Heart left ventricle (tissue), 16 donors: Measurements from ENCODE around the gene ARIH1. TPM values are rescaled to one million over a fixed set of nuclear protein-coding genes. Genes with fewer than 3 reads are reported as not detected.

Source experiments
- ATAC-seq, 4 donors: fragments of 200-7000 bp; cut with Tn5 transposase; one replicate each; pipeline ENCODE4 v1.9.1; 2020 to 2022; ENCODE audit warnings: moderate library complexity in 4 of 4, mild to moderate bottlenecking in 3 of 4, moderate number of reproducible peaks in 1 of 4
- DNase-seq, 5 donors: peaks; one replicate each; pipeline ENCODE4 v3.0.0-alpha.2; 2020
- H3K27ac ChIP-seq, 12 donors: fragments of 200-600 bp; sonication (generic) in 4 of 12; one replicate each; pipeline versions ENCODE4 v1.5.0 to v1.8.0; 2016 to 2022; ENCODE audit warnings: mild to moderate bottlenecking in 2 of 12
- H3K27me3 ChIP-seq, 9 donors: fragments of 200-600 bp; sonication (generic) in 2 of 9; one replicate each; pipeline versions ENCODE4 v1.5.1 to v1.8.0; 2016 to 2022; ENCODE audit warnings: mild to moderate bottlenecking in 3 of 9
- H3K36me3 ChIP-seq, 9 donors: fragments of 200-600 bp; sonication (generic) in 2 of 9; one replicate each; pipeline versions ENCODE4 v1.5.0 to v1.8.0; 2018 to 2022; ENCODE audit warnings: mild to moderate bottlenecking in 2 of 9
- H3K4me1 ChIP-seq, 12 donors: fragments of 200-600 bp; sonication (generic) in 4 of 12; one replicate each; pipeline versions ENCODE4 v1.5.0 to v1.8.0; 2016 to 2022; ENCODE audit warnings: mild to moderate bottlenecking in 3 of 12
- H3K4me3 ChIP-seq, 12 donors: fragments of 200-600 bp; sonication (generic) in 4 of 12; one replicate each; pipeline versions ENCODE4 v1.5.0 to v1.8.0; 2017 to 2022; ENCODE audit warnings: mild to moderate bottlenecking in 9 of 12, moderate library complexity in 4 of 12
- H3K9me3 ChIP-seq, 12 donors: fragments of 200-600 bp; sonication (generic) in 4 of 12; one replicate each; pipeline versions ENCODE4 v1.5.0 to v1.8.0; 2016 to 2022; ENCODE audit warnings: mild to moderate bottlenecking in 1 of 12
- CTCF ChIP-seq, 12 donors: fragments of 200-600 bp; sonication (generic) in 4 of 12; IDR thresholded peaks; one replicate each; pipeline versions ENCODE4 v1.5.0 to v1.8.0; 2018 to 2022; ENCODE audit warnings: antibody characterized with exemption in 12 of 12, mild to moderate bottlenecking in 5 of 12
- POLR2A ChIP-seq, 2 donors: fragments of 450-650 bp; IDR thresholded peaks; one replicate each; pipeline ENCODE4 v1.6.1; 2017; ENCODE audit warnings: antibody characterized with exemption in 2 of 2, mild to moderate bottlenecking in 2 of 2, moderate library complexity in 2 of 2
- WGBS, 4 donors: extraction: QIAGEN DNeasy Blood & Tissue Kit in 2 of 4; methylation state at CpG; one replicate each; pipeline versions ENCODE4 v1.1.5 to v1.1.7; 2013 to 2018; 5-methylcytosine and 5-hydroxymethylcytosine counted together
- intact Hi-C, 10 donors: fragments of 100-400 bp; cut with DNase I; formaldehyde crosslinking; loops; one replicate each; pipeline versions ENCODE4 v1.11.1 to v1.14.2; 2022
- polyA plus RNA-seq, 2 donors: library from polyadenylated mRNA; stranded (reverse); fragments of 200-250 nt; gene quantifications; one replicate each; pipeline ENCODE4 v1.2.3, GENCODE V29; 2013
- total RNA-seq, 9 donors: library from RNA; depleted of rRNA in 2 of 9; stranded (reverse); fragments of >200 nt in 2 of 9; fragmentation: NEBNext Ultra II Directional in 3 of 9; extraction: Animal tissue kit (Norgen Biotek cat#: 25700) in 3 of 9; gene quantifications; one replicate each; pipeline versions ENCODE4 v1.1.0 to v1.2.4, GENCODE V29; 2016 to 2023
- donor health status: ischemic (EF 13 %, LVEDD 7.1; RV severe dilation, severe dysfunction).
- donor health status: healthy with polysubstance abuse.
- donor health status: DM: no; HTN: yes; CAD: no.
- donor health status: DM: no; HTN: no; CAD: no.
- donor health status: ischemic (EF 25% LVEDD 6.9; RV normal size, moderate dysfunction).
- donor health status: ischemic (EF 25% LVEDD 5.7; RV mildly dilated, moderate dysfunction).
- donor health status: healthy.
- donor health status: DM: yes; HTN: yes; CAD: no.
- donor health status: ischemic (EF 35%, LVEDD 5.7; RV mildly dilated, moderate dysfunction).
- donor health status: nonischemic (EF 11% LVEDD 7.7; RV severe dilation, severe dysfunction).
- donor health status: DM: yes; HTN: yes; CAD: no.
- donor health status: PGD.
- donor health status: ischemic (EF 29% LVEDD 5.4; RV normal size, mild dysfunction).
- donor health status: nonischemic (EF 23%, LVEDD 6.1; RV moderate dilation, normal function).

The ARIH1 gene
- total and polyA plus RNA-seq, 11 donors = 25.3 to 217 (median 158) TPM

- no peaks in the 10 kb centered on the region for H3K36me3 ChIP-seq
- H3K4me1 ChIP-seq = no peaks in the 10 kb centered on the region
- intact Hi-C loops = no loop called here
- no peaks in the 10 kb centered on the region for H3K27me3 ChIP-seq
- no peak for TF ChIP-seq POLR2A (IDR thresholded peaks at IDR 0.05)
- TF ChIP-seq CTCF (IDR thresholded peaks at IDR 0.05) = no peak
- DNase-seq = no peak
- WGBS, 4 donors = 76 to 87% (median 80%) methylated on average over 1 of the region's 1 CpG
- no peak overlapping the region for H3K27ac ChIP-seq
- no peaks in the 10 kb centered on the region for H3K9me3 ChIP-seq
- no peak for ATAC-seq
- H3K4me3 ChIP-seq = no peak overlapping the region
These were observed 28.7 kb upstream of the ARIH1 start for GRCh38 chr15:72445426-72445825.

DNA sequence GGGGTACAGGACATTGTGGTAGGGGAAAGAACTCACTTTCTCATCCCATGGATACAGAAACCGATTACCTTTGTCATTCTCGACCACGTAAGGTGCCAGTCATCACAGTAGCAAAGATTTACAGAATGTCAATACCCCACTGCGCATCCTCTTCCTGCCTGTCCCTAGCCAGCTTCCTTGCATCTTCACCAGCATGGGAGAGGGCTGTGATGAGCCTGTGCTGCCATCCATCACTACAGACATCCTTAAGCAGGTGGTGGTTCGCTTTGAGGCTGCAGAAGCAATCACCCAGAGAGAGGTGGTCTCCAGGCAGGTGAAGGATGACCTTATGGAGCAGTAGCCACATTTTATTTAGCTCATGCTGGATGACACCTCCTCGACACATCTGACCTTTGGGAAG lies 23.3 kb upstream of the ARIH1 start:
- TF ChIP-seq CTCF (IDR thresholded peaks at IDR 0.05) (no peak), POLR2A (IDR thresholded peaks at IDR 0.05) (no peak)
- no peak for DNase-seq
- no peak overlapping the region for H3K27ac ChIP-seq

GRCh38 chr15:72451224-72451623 lies 22.9 kb upstream of the ARIH1 start:
- Histone ChIP-seq H3K27me3 (peaks cover 0 to 4% (median 0%) of the 10 kb centered on the region in 9 donors), H3K36me3 (no peaks in the 10 kb centered on the region), H3K27ac (no peak overlapping the region), H3K9me3 (no peaks in the 10 kb centered on the region), H3K4me3 (no peak overlapping the region), H3K4me1 (no peaks in the 10 kb centered on the region)
- 84 to 88% (median 86%) methylated on average over 9 of the region's 9 CpGs for WGBS, 4 donors
- ATAC-seq (no peak), DNase-seq (no peak)
- intact Hi-C loops = no loop called here
- TF ChIP-seq POLR2A (IDR thresholded peaks at IDR 0.05) (no peak), CTCF (IDR thresholded peaks at IDR 0.05) (no peak)

More for the DNA sequence above, 23.3 kb upstream of the ARIH1 start:
- peaks cover 0 to 4% (median 0%) of the 10 kb centered on the region in 9 donors for H3K27me3 ChIP-seq
- H3K4me3 ChIP-seq = no peak overlapping the region
- intact Hi-C loops = no loop called here
- WGBS, 4 donors = 86 to 87% (median 86%) methylated on average over 6 of the region's 6 CpGs
- no peaks in the 10 kb centered on the region for H3K9me3 ChIP-seq
- H3K36me3 ChIP-seq = no peaks in the 10 kb centered on the region
- no peak for ATAC-seq
- no peaks in the 10 kb centered on the region for H3K4me1 ChIP-seq

GRCh38 chr15:72456684-72457083 lies 17.4 kb upstream of the ARIH1 start:
- Histone ChIP-seq H3K27me3 (peaks cover 0 to 4% (median 0%) of the 10 kb centered on the region in 9 donors), H3K36me3 (no peaks in the 10 kb centered on the region), H3K9me3 (no peaks in the 10 kb centered on the region), H3K27ac (no peak overlapping the region), H3K4me1 (peaks cover 0 to 8% (median 2%) of the 10 kb centered on the region in 12 donors), H3K4me3 (no peak overlapping the region)
- intact Hi-C loops = no loop called here
- TF ChIP-seq POLR2A (IDR thresholded peaks at IDR 0.05) = no peak
- TF ChIP-seq CTCF (IDR thresholded peaks at IDR 0.05) = no peak
- 92 to 96% (median 94%) methylated on average over 7 of the region's 7 CpGs for WGBS, 4 donors
- DNase-seq (no peak), ATAC-seq (no peak)
